Epithelial cell of esophagus (primary cell): ENCODE measurements around the gene PCDHA5.
A peak's percentile ranks its signal among the peaks of the same experiment; 100 is the strongest.

ENCODE experiments used
- DNase-seq: peaks from one replicate; pipeline ENCODE4 v3.0.0; 2010; ENCODE audit warnings: low read depth
- H3K4me3 ChIP-seq: 2 replicates; pipeline ENCODE4 v1.5.1; 2011; ENCODE audit warnings: mild to moderate bottlenecking, low read length, control low read depth
- CTCF ChIP-seq: IDR thresholded peaks from 2 replicates; pipeline ENCODE4 v1.5.1; 2011; ENCODE audit warnings: low read depth, mild to moderate bottlenecking, low read length, control low read depth, inconsistent platforms; ENCODE audit not compliant: insufficient read depth; ENCODE audit errors: missing control alignments

The PCDHA5 gene

GRCh38 chr5:140862441-140863295, 41.3 kb downstream of the PCDHA5 start:
- no peak for DNase-seq
- no peak for TF ChIP-seq CTCF
- H3K4me3 ChIP-seq, result no peak overlapping the region

- H3K4me3 ChIP-seq, result no peak within 1 kb of the TSS
- DNase-seq, result peak; percentile 15
- peak; percentile 20 for TF ChIP-seq CTCF
These were observed 47.5 kb downstream of the PCDHA5 start, which contains the start of gene PCDHA11 for GRCh38 chr5:140868721-140869554. TSS of gene PCDHA11 (plus strand) at chr5:140868957. CDS start at chr5:140869104, 147 bp downstream.

- DNase-seq, result no peak
- H3K4me3 ChIP-seq, result no peak overlapping the region
- TF ChIP-seq CTCF, result no peak
These were observed 48.1 kb downstream of the PCDHA5 start for GRCh38 chr5:140869555-140869886.

- no peak for DNase-seq
- no peak overlapping the region for H3K4me3 ChIP-seq
- no peak for TF ChIP-seq CTCF
These were observed 49.1 kb downstream of the PCDHA5 start for GRCh38 chr5:140870221-140871201.
